Peyer's patch (tissue), 4 donors: ENCODE results near the gene KDM6A. TPM values are rescaled to one million over a fixed set of nuclear protein-coding genes. Genes with fewer than 3 reads are reported as not detected.

ENCODE experiments used
- DNase-seq, 3 donors: peaks; one replicate each; pipeline ENCODE4 v3.0.0-alpha.2; 2017 to 2019
- H3K27ac ChIP-seq, 4 donors: fragments of 200-600 bp; sonication (generic); one replicate each; pipeline ENCODE4 v1.5.1; 2016 to 2019
- H3K27me3 ChIP-seq, 2 donors: fragments of 200-600 bp; sonication (generic); one replicate each; pipeline ENCODE4 v1.5.1; 2019
- H3K36me3 ChIP-seq, 3 donors: fragments of 200-600 bp; sonication (generic); one replicate each; pipeline ENCODE4 v1.5.1; 2016 to 2019
- H3K4me1 ChIP-seq, 4 donors: fragments of 200-600 bp; sonication (generic); one replicate each; pipeline ENCODE4 v1.5.1; 2016 to 2019
- H3K4me3 ChIP-seq, 4 donors: fragments of 200-600 bp; sonication (generic); 1 replicate in 3 of 4; 2 replicates in 1 of 4; pipeline ENCODE4 v1.5.1; 2016 to 2019; ENCODE audit warnings: mild to moderate bottlenecking in 1 of 4
- H3K9me3 ChIP-seq, 4 donors: fragments of 200-600 bp; sonication (generic); one replicate each; pipeline ENCODE4 v1.5.1; 2016 to 2019; ENCODE audit warnings: mild to moderate bottlenecking in 1 of 4
- CTCF ChIP-seq, 6 experiments: fragments of 450-650 bp in 4 of 6; fragments of 200-600 bp in 2 of 6; sonication (generic) in 1 of 6; IDR thresholded peaks; one replicate each; pipeline ENCODE4 v1.5.1; 2017 to 2019; ENCODE audit warnings: antibody characterized with exemption in 6 of 6, mild to moderate bottlenecking in 3 of 6, moderate library complexity in 1 of 6
- POLR2A ChIP-seq, 2 donors: fragments of 450-650 bp; IDR thresholded peaks; one replicate each; pipeline ENCODE4 v1.5.1; 2017; ENCODE audit warnings: antibody characterized with exemption in 2 of 2, mild to moderate bottlenecking in 2 of 2, moderate library complexity in 2 of 2
- total RNA-seq, 4 donors: library from RNA; depleted of rRNA; stranded (reverse); fragments of >200 nt; gene quantifications; one replicate each; pipeline ENCODE4 v1.1.0, GENCODE V29; 2016

The KDM6A gene
- total RNA-seq, 4 donors from 2014 or later, result 40.4 to 83.2 (median 73.7) TPM

DNA sequence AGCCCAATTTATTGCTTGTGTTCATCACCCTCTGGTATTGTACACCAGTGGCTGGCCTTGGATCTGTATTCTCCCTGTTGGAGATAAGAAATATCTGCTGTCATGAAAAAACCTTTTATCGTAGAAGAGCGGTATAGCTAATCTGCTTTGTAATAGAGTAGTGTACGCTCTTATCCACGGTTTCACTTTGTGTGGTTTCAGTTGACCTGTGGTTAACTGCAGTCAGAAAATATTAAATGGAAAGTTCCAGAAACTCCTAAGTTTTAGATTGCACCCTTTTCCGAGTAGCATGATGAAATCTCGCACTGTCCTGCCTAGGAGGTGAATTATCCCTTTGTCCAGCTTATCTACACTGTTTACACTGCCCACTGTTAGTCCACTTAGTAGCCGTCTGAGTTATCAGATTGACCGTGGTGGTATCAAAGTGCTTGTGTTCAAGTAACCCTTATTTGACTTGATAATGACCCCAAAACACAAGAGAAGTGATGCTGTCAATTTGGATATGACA is 42.4 kb downstream of the KDM6A start:
- Histone ChIP-seq H3K4me3 (peak overlapping the region in 1 of 4 donors; percentile 22), H3K36me3 (no peaks in the 10 kb centered on the region), H3K27me3 (no peaks in the 10 kb centered on the region), H3K27ac (no peak overlapping the region), H3K9me3 (no peaks in the 10 kb centered on the region), H3K4me1 (peaks cover 0 to 16% (median 4%) of the 10 kb centered on the region in 4 donors)
- TF ChIP-seq POLR2A (IDR thresholded peaks at IDR 0.05) (no peak), CTCF (IDR thresholded peaks at IDR 0.05) (no peak)
- no peak for DNase-seq

- H3K4me3 ChIP-seq, result no peak overlapping the region
- no peak overlapping the region for H3K27ac ChIP-seq
- H3K27me3 ChIP-seq, result no peaks in the 10 kb centered on the region
- no peaks in the 10 kb centered on the region for H3K9me3 ChIP-seq
- no peaks in the 10 kb centered on the region for H3K36me3 ChIP-seq
- TF ChIP-seq CTCF (IDR thresholded peaks at IDR 0.05) (no peak), POLR2A (IDR thresholded peaks at IDR 0.05) (no peak)
- no peak for DNase-seq
- peaks cover 0 to 19% (median 4%) of the 10 kb centered on the region in 4 donors for H3K4me1 ChIP-seq
Measured at GRCh38 chrX:44918722-44919121, 45.7 kb downstream of the KDM6A start.

DNA sequence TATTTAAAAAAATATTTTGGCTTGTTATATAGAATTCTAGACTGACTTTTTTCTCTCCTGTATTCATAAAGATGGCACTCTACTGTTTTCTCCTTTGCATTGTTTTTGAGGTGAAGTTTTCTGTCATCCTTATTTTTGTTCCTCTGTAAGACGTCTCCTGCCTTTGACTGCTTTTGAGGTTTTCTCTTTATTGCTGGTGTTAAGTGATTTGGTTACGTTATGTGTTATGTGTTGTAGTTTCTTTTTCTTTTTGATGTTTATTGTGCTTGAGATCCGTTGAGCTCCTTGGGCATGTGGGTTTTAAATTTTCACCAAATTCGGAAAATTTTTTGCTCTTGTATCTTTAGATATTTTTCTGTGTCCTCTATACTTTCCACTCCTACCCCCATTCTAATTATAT is 50.0 kb downstream of the KDM6A start:
- DNase-seq, result no peak
- H3K4me3 ChIP-seq, result no peak overlapping the region
- no peaks in the 10 kb centered on the region for H3K9me3 ChIP-seq
- no peak overlapping the region for H3K27ac ChIP-seq
- H3K4me1 ChIP-seq, result peaks cover 0 to 13% (median 0%) of the 10 kb centered on the region in 4 donors
- no peaks in the 10 kb centered on the region for H3K36me3 ChIP-seq
- H3K27me3 ChIP-seq, result no peaks in the 10 kb centered on the region
- no peak for TF ChIP-seq POLR2A (IDR thresholded peaks at IDR 0.05)
- no peak for TF ChIP-seq CTCF (IDR thresholded peaks at IDR 0.05)

- Histone ChIP-seq H3K4me3 (no peak overlapping the region), H3K36me3 (no peaks in the 10 kb centered on the region), H3K9me3 (no peaks in the 10 kb centered on the region), H3K27me3 (no peaks in the 10 kb centered on the region), H3K4me1 (peaks cover 0 to 8% (median 0%) of the 10 kb centered on the region in 4 donors), H3K27ac (no peak overlapping the region)
- no peak for DNase-seq
- TF ChIP-seq CTCF (IDR thresholded peaks at IDR 0.05) (no peak), POLR2A (IDR thresholded peaks at IDR 0.05) (no peak)
Measured at GRCh38 chrX:44927398-44927797, 54.4 kb downstream of the KDM6A start.

DNA sequence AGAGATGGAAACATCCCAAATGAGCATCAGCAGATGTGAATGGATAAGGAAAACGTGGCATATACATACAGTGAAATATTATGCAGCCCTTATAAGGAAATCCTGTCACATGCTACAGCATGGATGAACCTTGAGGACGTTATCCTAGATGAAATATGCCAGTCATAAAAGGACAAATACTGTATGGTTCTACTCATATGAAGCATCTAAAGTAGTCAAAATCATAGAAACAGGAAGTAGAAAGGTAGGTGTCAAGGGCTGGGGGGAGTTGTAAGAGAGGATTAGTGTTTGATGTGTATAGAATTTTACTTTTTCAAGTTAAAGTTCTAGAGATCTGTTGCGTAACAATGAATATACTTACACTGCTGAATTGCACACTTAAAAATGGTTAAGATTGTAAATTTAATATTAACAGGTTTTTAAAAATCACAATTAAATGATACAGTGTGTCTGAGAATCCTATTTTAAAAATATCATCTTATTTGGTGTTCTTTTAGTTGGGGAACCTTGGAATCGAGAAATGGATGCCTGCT is 58.5 kb downstream of the KDM6A start:
- no peak for TF ChIP-seq POLR2A (IDR thresholded peaks at IDR 0.05)
- TF ChIP-seq CTCF (IDR thresholded peaks at IDR 0.05), result no peak
- DNase-seq, result no peak
- no peaks in the 10 kb centered on the region for H3K9me3 ChIP-seq
- no peak overlapping the region for H3K4me3 ChIP-seq
- no peaks in the 10 kb centered on the region for H3K4me1 ChIP-seq
- H3K27ac ChIP-seq, result no peak overlapping the region
- no peaks in the 10 kb centered on the region for H3K27me3 ChIP-seq
- no peaks in the 10 kb centered on the region for H3K36me3 ChIP-seq

- no peaks in the 10 kb centered on the region for H3K27me3 ChIP-seq
- H3K36me3 ChIP-seq, result no peaks in the 10 kb centered on the region
- H3K4me3 ChIP-seq, result no peak overlapping the region
- no peaks in the 10 kb centered on the region for H3K4me1 ChIP-seq
- H3K9me3 ChIP-seq, result no peaks in the 10 kb centered on the region
- DNase-seq, result no peak
- TF ChIP-seq POLR2A (IDR thresholded peaks at IDR 0.05) (no peak), CTCF (IDR thresholded peaks at IDR 0.05) (no peak)
- no peak overlapping the region for H3K27ac ChIP-seq
Measured at GRCh38 chrX:44935172-44935571, 62.2 kb downstream of the KDM6A start.
